ENCODE measurements around the gene CNOT3.
A peak's percentile ranks its signal among the peaks of the same experiment; 100 is the strongest.
"Not testable (repeated sequence)": the region's sequence is repeated elsewhere in the genome, so short reads cannot be mapped to it uniquely, and the experiment has no call there.

Gene CNOT3

GRCh38 chr19:54137699-54138488, at the start of gene CNOT3:
Gene CNOT3 (plus strand): TSS chr19:54137762. CDS start chr19:54142979, 5,217 bp downstream.
- H3K4me3 ChIP-seq (replicated peaks in 1 of 2; ENCODE audit: low read depth in 2 of 2, low read length in 2 of 2): peak within 1 kb of the TSS; percentile 67 to 85
- DNase-seq (ENCODE audit: low read depth in 2 of 2): no peak
- no peak for TF ChIP-seq CTCF (IDR thresholded peaks at IDR 0.05; ENCODE audit: low read depth, low read length)

- TF ChIP-seq CTCF (IDR thresholded peaks at IDR 0.05; ENCODE audit: low read depth, low read length): no peak
- DNase-seq (ENCODE audit: low read depth in 2 of 2): no peak
- no peak overlapping the region for H3K4me3 ChIP-seq (replicated peaks in 1 of 2; ENCODE audit: low read depth in 2 of 2, low read length in 2 of 2)
These were observed 43.0 kb upstream of the CNOT3 start for GRCh38 chr19:54094426-54095000.

GRCh38 chr19:54095136-54095858, 42.3 kb upstream of the CNOT3 start:
- no peak for DNase-seq (ENCODE audit: low read depth in 2 of 2)
- no peak for TF ChIP-seq CTCF (IDR thresholded peaks at IDR 0.05; ENCODE audit: low read depth, low read length)
- H3K4me3 ChIP-seq (replicated peaks in 1 of 2; ENCODE audit: low read depth in 2 of 2, low read length in 2 of 2): peak overlapping the region; percentile 33 to 47

GRCh38 chr19:54095859-54096616, 41.5 kb upstream of the CNOT3 start:
- peak overlapping the region; percentile 33 to 47 for H3K4me3 ChIP-seq (replicated peaks in 1 of 2; ENCODE audit: low read depth in 2 of 2, low read length in 2 of 2)
- DNase-seq (ENCODE audit: low read depth in 2 of 2): peak; percentile 50 to 61

- peak; percentile 57 to 66 for DNase-seq (ENCODE audit: low read depth in 2 of 2)
- H3K4me3 ChIP-seq (replicated peaks in 1 of 2; ENCODE audit: low read depth in 2 of 2, low read length in 2 of 2): peak overlapping the region; percentile 11 to 24
- peak; percentile 49 for TF ChIP-seq CTCF (IDR thresholded peaks at IDR 0.05; ENCODE audit: low read depth, low read length)
These were observed 40.9 kb upstream of the CNOT3 start for GRCh38 chr19:54096617-54097106.

GRCh38 chr19:54099190-54099902, 38.2 kb upstream of the CNOT3 start:
- H3K4me3 ChIP-seq (replicated peaks in 1 of 2; ENCODE audit: low read depth in 2 of 2, low read length in 2 of 2): no peak overlapping the region
- no peak for TF ChIP-seq CTCF (IDR thresholded peaks at IDR 0.05; ENCODE audit: low read depth, low read length)
- DNase-seq (ENCODE audit: low read depth in 2 of 2): no peak

GRCh38 chr19:54099903-54100255, 37.7 kb upstream of the CNOT3 start:
- not testable (repeated sequence) for H3K4me3 ChIP-seq (replicated peaks in 1 of 2; ENCODE audit: low read depth in 2 of 2, low read length in 2 of 2); DNase-seq (ENCODE audit: low read depth in 2 of 2)
